Duodenal mucosa (tissue), 2 donors: ENCODE results near the gene ZNF346.

Experiments used
- H3K27ac ChIP-seq: one replicate; pipeline ENCODE4 v1.7.0; 2013; ENCODE audit warnings: low read depth, low read length
- H3K27me3 ChIP-seq, 2 donors: one replicate each; pipeline ENCODE4 v1.7.0; 2013; ENCODE audit warnings: low read length in 2 of 2, control low read depth in 1 of 2; ENCODE audit not compliant: insufficient read depth in 2 of 2, control insufficient read depth in 1 of 2
- H3K36me3 ChIP-seq, 2 donors: one replicate each; pipeline ENCODE4 v1.7.0; 2013; ENCODE audit warnings: low read length in 2 of 2, control low read depth in 1 of 2; ENCODE audit not compliant: insufficient read depth in 2 of 2, control insufficient read depth in 1 of 2
- H3K4me1 ChIP-seq, 2 donors: one replicate each; pipeline ENCODE4 v1.7.0; 2013; ENCODE audit warnings: low read length in 2 of 2, control low read depth in 1 of 2; ENCODE audit not compliant: insufficient read depth in 2 of 2, control insufficient read depth in 1 of 2
- H3K4me3 ChIP-seq, 2 donors: one replicate each; pipeline ENCODE4 v1.7.0; 2013; ENCODE audit warnings: low read length in 2 of 2, low read depth in 1 of 2
- H3K9ac ChIP-seq, 2 donors: one replicate each; pipeline ENCODE4 v1.7.0; 2013; ENCODE audit warnings: low read length in 2 of 2, low read depth in 1 of 2
- H3K9me3 ChIP-seq, 2 donors: one replicate each; pipeline ENCODE4 v1.7.0; 2013; ENCODE audit warnings: low read length in 2 of 2, control low read depth in 1 of 2; ENCODE audit not compliant: control insufficient read depth in 1 of 2

ZNF346 gene

GRCh38 chr5:177090813-177091212 lies 68.3 kb downstream of the ZNF346 start:
- peaks cover 18 to 49% of the 10 kb centered on the region in 2 donors for H3K36me3 ChIP-seq
- no peak overlapping the region for H3K9ac ChIP-seq
- H3K9me3 ChIP-seq, result no peaks in the 10 kb centered on the region
- H3K27me3 ChIP-seq, result no peaks in the 10 kb centered on the region
- peaks cover 40 to 53% of the 10 kb centered on the region in 2 donors for H3K4me1 ChIP-seq
- no peak overlapping the region for H3K27ac ChIP-seq
- no peak overlapping the region for H3K4me3 ChIP-seq

GRCh38 chr5:177091232-177091631 lies 68.7 kb downstream of the ZNF346 start:
- Histone ChIP-seq H3K36me3 (peaks cover 18 to 52% of the 10 kb centered on the region in 2 donors), H3K27ac (no peak overlapping the region), H3K4me1 (peaks cover 36 to 49% of the 10 kb centered on the region in 2 donors), H3K9ac (no peak overlapping the region), H3K27me3 (no peaks in the 10 kb centered on the region), H3K9me3 (no peaks in the 10 kb centered on the region), H3K4me3 (no peak overlapping the region)

- Histone ChIP-seq H3K27ac (no peak overlapping the region), H3K4me3 (no peak overlapping the region), H3K9me3 (no peaks in the 10 kb centered on the region), H3K9ac (no peak overlapping the region), H3K27me3 (no peaks in the 10 kb centered on the region), H3K36me3 (peaks cover 18 to 60% of the 10 kb centered on the region in 2 donors), H3K4me1 (peaks cover 35 to 50% of the 10 kb centered on the region in 2 donors)
These were observed 69.9 kb downstream of the ZNF346 start for GRCh38 chr5:177092178-177093081.

GRCh38 chr5:177093082-177093712 lies 70.7 kb downstream of the ZNF346 start:
- Histone ChIP-seq H3K27me3 (no peaks in the 10 kb centered on the region), H3K36me3 (peaks cover 18 to 62% of the 10 kb centered on the region in 2 donors), H3K9ac (no peak overlapping the region), H3K27ac (no peak overlapping the region), H3K4me3 (no peak overlapping the region), H3K4me1 (peaks cover 42 to 56% of the 10 kb centered on the region in 2 donors), H3K9me3 (no peaks in the 10 kb centered on the region)

- H3K9ac ChIP-seq, result no peak overlapping the region
- H3K4me1 ChIP-seq, result peaks cover 41 to 56% of the 10 kb centered on the region in 2 donors
- no peaks in the 10 kb centered on the region for H3K27me3 ChIP-seq
- no peak overlapping the region for H3K4me3 ChIP-seq
- H3K36me3 ChIP-seq, result peaks cover 18 to 62% of the 10 kb centered on the region in 2 donors
- no peak overlapping the region for H3K27ac ChIP-seq
- no peaks in the 10 kb centered on the region for H3K9me3 ChIP-seq
These were observed 71.3 kb downstream of the ZNF346 start for GRCh38 chr5:177093803-177094202.

- H3K27me3 ChIP-seq, result no peaks in the 10 kb centered on the region
- H3K27ac ChIP-seq, result peak overlapping the region; percentile 1
- no peak overlapping the region for H3K9ac ChIP-seq
- no peak overlapping the region for H3K4me3 ChIP-seq
- H3K9me3 ChIP-seq, result no peaks in the 10 kb centered on the region
- peaks cover 18 to 62% of the 10 kb centered on the region in 2 donors for H3K36me3 ChIP-seq
- H3K4me1 ChIP-seq, result peaks cover 36 to 56% of the 10 kb centered on the region in 2 donors
These were observed 72.0 kb downstream of the ZNF346 start for GRCh38 chr5:177094224-177095087.

- no peak overlapping the region for H3K9ac ChIP-seq
- H3K9me3 ChIP-seq, result no peaks in the 10 kb centered on the region
- H3K4me1 ChIP-seq, result peaks cover 29 to 52% of the 10 kb centered on the region in 2 donors
- H3K27ac ChIP-seq, result peak overlapping the region; percentile 1
- H3K27me3 ChIP-seq, result no peaks in the 10 kb centered on the region
- no peak overlapping the region for H3K4me3 ChIP-seq
- H3K36me3 ChIP-seq, result peaks cover 18 to 62% of the 10 kb centered on the region in 2 donors
These were observed 72.7 kb downstream of the ZNF346 start for GRCh38 chr5:177095088-177095669.

GRCh38 chr5:177096162-177097015 lies 73.9 kb downstream of the ZNF346 start:
- H3K36me3 ChIP-seq, result peaks cover 8 to 53% of the 10 kb centered on the region in 2 donors
- no peaks in the 10 kb centered on the region for H3K9me3 ChIP-seq
- no peak overlapping the region for H3K27ac ChIP-seq
- H3K4me3 ChIP-seq, result no peak overlapping the region
- no peaks in the 10 kb centered on the region for H3K27me3 ChIP-seq
- peaks cover 19 to 40% of the 10 kb centered on the region in 2 donors for H3K4me1 ChIP-seq
- H3K9ac ChIP-seq, result no peak overlapping the region
